ENCODE measurements around the gene SYT7. TPM values are rescaled to one million over a fixed set of nuclear protein-coding genes. Genes with fewer than 3 reads are reported as not detected.

The SYT7 gene
- total RNA-seq, 1 experiment from 2014 or later: 2.5 TPM

- no peak for ATAC-seq
- no peak for DNase-seq (ENCODE audit: low read depth, low spot score)
- Histone ChIP-seq H3K27ac (ENCODE audit: low read length) (no peak overlapping the region), H3K9me3 (ENCODE audit: control insufficient read depth, insufficient read depth, low read depth, low read length) (no peaks in the 10 kb centered on the region), H3K4me1 (ENCODE audit: control insufficient read depth, insufficient read depth, low read length) (no peaks in the 10 kb centered on the region), H3K36me3 (ENCODE audit: control insufficient read depth, insufficient read depth, low read length) (no peaks in the 10 kb centered on the region), H3K4me3 (ENCODE audit: low read depth in 2 of 2, low read length in 2 of 2) (no peak overlapping the region), H3K27me3 (ENCODE audit: control insufficient read depth, insufficient read depth, low read length) (peaks cover 8% of the 10 kb centered on the region)
- BruUV-seq (replicated peaks): no TSS peak
- TF ChIP-seq SIN3A (IDR thresholded peaks at IDR 0.05; ENCODE audit: borderline replicate concordance, insufficient read depth, low read depth, low read length) (no peak), TCF7L2 (IDR thresholded peaks at IDR 0.05; ENCODE audit: low read depth, low read length) (no peak), REST (IDR thresholded peaks at IDR 0.05; ENCODE audit: insufficient read depth in 1 of 2, low read depth in 2 of 2, low read length in 1 of 2) (no peak), CTCF (IDR thresholded peaks at IDR 0.05) (no peak), POLR2AphosphoS5 (IDR thresholded peaks at IDR 0.05; ENCODE audit: low read depth, low read length) (no peak)
- POLR2A ChIA-PET: no interaction called here
- in situ Hi-C loops (cut with HindIII; ENCODE audit: low pct_unique_long_range_greater_than_20kb, low sequenced_read_pairs) (no loop called here), intact Hi-C loops (cut with micrococcal nuclease; ENCODE audit: unreplicated experiment) (no loop called here)
- CTCF ChIA-PET: no interaction called here
These were observed 11.9 kb downstream of the SYT7 start for GRCh38 chr11:61569018-61569417.

- Histone ChIP-seq H3K27ac (ENCODE audit: low read length) (no peak overlapping the region), H3K4me1 (ENCODE audit: control insufficient read depth, insufficient read depth, low read length) (no peaks in the 10 kb centered on the region), H3K4me3 (ENCODE audit: low read depth in 2 of 2, low read length in 2 of 2) (no peak overlapping the region), H3K36me3 (ENCODE audit: control insufficient read depth, insufficient read depth, low read length) (no peaks in the 10 kb centered on the region), H3K27me3 (ENCODE audit: control insufficient read depth, insufficient read depth, low read length) (peaks cover 8% of the 10 kb centered on the region), H3K9me3 (ENCODE audit: control insufficient read depth, insufficient read depth, low read depth, low read length) (no peaks in the 10 kb centered on the region)
- no peak for DNase-seq (ENCODE audit: low read depth, low spot score)
- in situ Hi-C loops (cut with HindIII; ENCODE audit: low pct_unique_long_range_greater_than_20kb, low sequenced_read_pairs): no loop called here
- TF ChIP-seq CTCF (IDR thresholded peaks at IDR 0.05): peak; percentile 90
- TF ChIP-seq REST (IDR thresholded peaks at IDR 0.05; ENCODE audit: insufficient read depth in 1 of 2, low read depth in 2 of 2, low read length in 1 of 2): peak; percentile 100
- no peak for TF ChIP-seq POLR2AphosphoS5 (IDR thresholded peaks at IDR 0.05; ENCODE audit: low read depth, low read length)
- TF ChIP-seq SIN3A (IDR thresholded peaks at IDR 0.05; ENCODE audit: borderline replicate concordance, insufficient read depth, low read depth, low read length): peak; percentile 100
- no peak for TF ChIP-seq TCF7L2 (IDR thresholded peaks at IDR 0.05; ENCODE audit: low read depth, low read length)
- intact Hi-C loops (cut with micrococcal nuclease; ENCODE audit: unreplicated experiment): no loop called here
- no TSS peak for BruUV-seq (replicated peaks)
- ChIA-PET CTCF (interaction anchor here (0.6 to 1.2 kb wide), 6 partner anchors 8 to 99 kb away, joined by 3 to 14 read pairs (median 4); no protein-coding TSS in a partner anchor), POLR2A (no interaction called here)
- peak; percentile 91 for ATAC-seq
These were observed 13.4 kb downstream of the SYT7 start for GRCh38 chr11:61567286-61568061.
